DOHH2 (cell line): ENCODE measurements around the gene SLC16A4.

Source experiments
- EZH2phosphoT487 ChIP-seq: fragments of 200-600 bp; sonication (generic); IDR thresholded peaks from 2 replicates; pipeline ENCODE4 v1.6.1; 2017; ENCODE audit warnings: borderline replicate concordance, mild to moderate bottlenecking, antibody characterized with exemption, low read length, moderate library complexity, mixed read lengths
- TF ChIP-seq, protein P1 (sequence below): fragments of 200-600 bp; sonication (generic); IDR thresholded peaks from one replicate; pipeline ENCODE4 v1.5.1; 2014; ENCODE audit warnings: antibody characterized with exemption, mild to moderate bottlenecking, low read depth, low read length; ENCODE audit not compliant: poor library complexity, severe bottlenecking

DNA sequence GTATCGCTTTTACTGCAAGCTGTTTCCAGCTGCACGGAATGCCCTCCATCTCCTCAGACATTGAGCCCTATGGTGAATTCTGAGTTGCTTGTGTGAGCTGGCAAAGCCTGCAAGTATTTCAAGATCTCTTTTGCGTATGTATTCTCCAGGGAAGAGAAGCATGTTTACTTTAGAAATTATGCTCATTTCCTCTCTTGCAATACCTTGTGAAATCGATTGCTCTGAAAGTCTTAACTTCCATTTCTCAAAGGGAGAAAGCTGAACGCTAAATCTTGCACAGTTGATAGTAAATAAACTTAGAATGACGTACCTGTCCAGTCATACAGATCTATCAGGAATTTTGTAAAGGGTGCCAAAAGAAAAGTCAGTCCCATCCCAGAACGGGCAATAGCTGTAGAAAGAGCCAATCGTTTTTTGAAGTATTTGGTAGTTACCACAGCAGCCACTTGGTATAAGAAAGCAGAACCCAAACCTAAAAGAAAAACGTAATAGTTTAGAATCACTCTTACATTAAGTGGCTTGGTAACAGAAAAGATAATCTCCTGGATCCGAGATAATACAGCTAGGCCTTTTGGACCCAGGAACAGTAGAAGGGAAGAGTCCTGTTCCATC, 10.0 kb downstream of the SLC16A4 start:
- TF ChIP-seq, protein P1, sequence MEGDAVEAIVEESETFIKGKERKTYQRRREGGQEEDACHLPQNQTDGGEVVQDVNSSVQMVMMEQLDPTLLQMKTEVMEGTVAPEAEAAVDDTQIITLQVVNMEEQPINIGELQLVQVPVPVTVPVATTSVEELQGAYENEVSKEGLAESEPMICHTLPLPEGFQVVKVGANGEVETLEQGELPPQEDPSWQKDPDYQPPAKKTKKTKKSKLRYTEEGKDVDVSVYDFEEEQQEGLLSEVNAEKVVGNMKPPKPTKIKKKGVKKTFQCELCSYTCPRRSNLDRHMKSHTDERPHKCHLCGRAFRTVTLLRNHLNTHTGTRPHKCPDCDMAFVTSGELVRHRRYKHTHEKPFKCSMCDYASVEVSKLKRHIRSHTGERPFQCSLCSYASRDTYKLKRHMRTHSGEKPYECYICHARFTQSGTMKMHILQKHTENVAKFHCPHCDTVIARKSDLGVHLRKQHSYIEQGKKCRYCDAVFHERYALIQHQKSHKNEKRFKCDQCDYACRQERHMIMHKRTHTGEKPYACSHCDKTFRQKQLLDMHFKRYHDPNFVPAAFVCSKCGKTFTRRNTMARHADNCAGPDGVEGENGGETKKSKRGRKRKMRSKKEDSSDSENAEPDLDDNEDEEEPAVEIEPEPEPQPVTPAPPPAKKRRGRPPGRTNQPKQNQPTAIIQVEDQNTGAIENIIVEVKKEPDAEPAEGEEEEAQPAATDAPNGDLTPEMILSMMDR: no peak
- TF ChIP-seq EZH2phosphoT487: no peak
